Measurements from ENCODE around the gene CASP2.
"Not testable (repeated sequence)": the region's sequence is repeated elsewhere in the genome, so short reads cannot be mapped to it uniquely, and the experiment has no call there.

Gene CASP2

DNA sequence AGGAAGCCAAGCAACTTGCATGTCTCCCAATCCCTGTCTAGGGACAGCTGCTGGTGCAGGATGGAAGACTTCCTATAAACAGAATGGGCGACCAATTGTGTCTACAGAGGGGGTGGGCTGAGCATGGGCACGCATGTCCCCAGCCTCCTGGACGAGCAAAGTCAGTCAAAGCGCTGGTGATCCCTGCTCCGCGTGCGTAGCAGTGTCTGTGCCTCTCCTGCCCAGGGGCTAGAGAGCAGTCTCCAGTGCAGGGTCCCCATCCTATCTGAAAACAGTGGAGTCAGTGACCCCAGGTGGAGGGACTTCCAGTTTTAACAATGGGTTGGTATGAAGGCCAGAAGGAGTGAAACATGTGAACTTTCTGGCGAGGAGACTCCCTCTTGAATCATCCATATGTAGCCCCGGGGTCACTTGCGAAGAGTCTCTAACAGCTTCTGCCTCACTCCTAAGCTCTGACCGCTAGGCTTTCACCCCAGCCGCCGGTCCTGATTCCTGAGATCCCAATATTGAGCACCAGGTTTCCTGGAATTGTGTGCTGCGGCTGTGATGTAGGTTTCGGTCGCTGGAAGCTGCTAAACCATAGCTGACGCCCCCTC, 714 bp upstream of the CASP2 start:
- Mint-ChIP-seq H3K27me3 (no peaks in the 10 kb centered on the region), H3K9me3 (no peaks in the 10 kb centered on the region), H3K27ac (ENCODE audit: low read depth) (peak overlapping the region; percentile 87), H3K4me3 (peak overlapping the region; percentile 96), H3K36me3 (ENCODE audit: insufficient read depth) (peaks cover 24% of the 10 kb centered on the region), H3K4me1 (peaks cover 44% of the 10 kb centered on the region)
- ATAC-seq (replicated peaks; ENCODE audit: extremely low read depth, poor library complexity, severe bottlenecking): no peak
- DNase-seq (ENCODE audit: low spot score in 2 of 2): no peak

DNA sequence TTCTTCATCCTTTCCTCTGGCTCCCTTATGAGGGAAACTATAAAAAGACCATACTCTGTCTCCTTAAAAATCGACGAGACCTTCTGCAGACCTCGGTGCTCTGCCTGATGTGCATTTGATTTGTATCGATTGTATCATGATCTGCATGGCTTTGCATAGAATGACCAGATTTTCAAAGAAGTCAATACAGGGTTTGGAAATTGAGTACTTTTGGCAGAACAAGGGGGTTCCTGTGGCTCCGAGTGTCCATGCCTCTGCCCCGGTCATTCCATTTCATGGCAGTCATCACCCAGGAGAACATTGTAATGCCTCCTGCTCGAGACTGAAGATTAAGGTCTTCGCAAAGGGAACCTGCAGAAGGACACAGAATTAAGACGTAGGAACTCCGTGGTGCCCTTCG, 685 bp downstream of the CASP2 start:
- no peaks in the 10 kb centered on the region for H3K9me3 Mint-ChIP-seq

DNA sequence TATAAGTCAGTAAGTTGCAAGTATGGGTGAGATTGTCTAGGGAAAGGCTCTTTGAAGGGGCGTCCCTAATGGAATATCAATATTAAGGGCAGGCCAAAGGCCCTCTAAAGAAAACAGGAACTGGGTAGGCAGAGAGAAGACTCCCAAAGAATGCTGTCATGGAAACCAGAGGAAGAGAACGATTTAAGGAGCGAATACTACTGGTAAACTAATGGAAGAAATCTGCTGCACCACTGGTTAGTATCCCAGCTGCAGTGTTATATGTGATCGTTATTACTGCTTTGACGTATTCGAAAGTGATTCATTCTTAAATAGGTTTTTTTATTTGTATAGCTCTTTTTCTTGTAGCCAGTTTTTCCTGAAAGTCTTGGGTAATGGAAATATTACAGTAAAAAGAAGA, 1.3 kb downstream of the CASP2 start:
- peak overlapping the region; percentile 96 for H3K4me3 Mint-ChIP-seq
- DNase-seq (ENCODE audit: low spot score in 2 of 2): no peak

More for the DNA sequence above, 685 bp downstream of the CASP2 start:
- no peak for ATAC-seq (replicated peaks; ENCODE audit: extremely low read depth, poor library complexity, severe bottlenecking)
- Mint-ChIP-seq H3K27me3 (no peaks in the 10 kb centered on the region), H3K4me3 (peak overlapping the region; percentile 96), H3K27ac (ENCODE audit: low read depth) (peak overlapping the region; percentile 87), H3K4me1 (peaks cover 43% of the 10 kb centered on the region), H3K36me3 (ENCODE audit: insufficient read depth) (peaks cover 38% of the 10 kb centered on the region)
- no peak for DNase-seq (ENCODE audit: low spot score in 2 of 2)

DNA sequence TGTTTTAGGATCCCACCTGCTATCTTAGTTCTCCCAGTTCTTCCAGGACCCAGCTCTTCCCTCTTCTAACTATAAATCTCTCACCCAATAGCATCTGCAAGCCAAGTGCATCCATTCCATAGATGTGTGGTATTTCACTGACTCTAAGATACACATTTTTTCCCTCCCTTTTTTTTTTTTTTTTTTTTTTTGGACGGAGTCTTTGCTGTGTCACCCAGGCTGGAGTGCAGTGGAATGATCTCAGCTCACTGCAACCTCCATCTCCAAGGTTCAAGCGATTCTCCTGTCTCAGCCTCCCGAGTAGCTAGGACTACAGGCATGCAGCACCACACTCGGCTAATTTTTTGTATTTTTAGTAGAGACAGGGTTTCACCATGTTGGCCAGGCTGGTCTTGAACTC, 1.7 kb downstream of the CASP2 start:
- Mint-ChIP-seq H3K4me3 (peak overlapping the region; percentile 96), H3K4me1 (peaks cover 48% of the 10 kb centered on the region), H3K27ac (ENCODE audit: low read depth) (peak overlapping the region; percentile 45), H3K36me3 (ENCODE audit: insufficient read depth) (peaks cover 47% of the 10 kb centered on the region)
- H3K9me3 Mint-ChIP-seq; DNase-seq (ENCODE audit: low spot score in 2 of 2); ATAC-seq (replicated peaks; ENCODE audit: extremely low read depth, poor library complexity, severe bottlenecking); H3K27me3 Mint-ChIP-seq: not testable (repeated sequence)

More for the DNA sequence above, 1.3 kb downstream of the CASP2 start:
- ATAC-seq (replicated peaks; ENCODE audit: extremely low read depth, poor library complexity, severe bottlenecking): no peak
- H3K27ac Mint-ChIP-seq (ENCODE audit: low read depth): peak overlapping the region; percentile 87
- H3K27me3 Mint-ChIP-seq: no peaks in the 10 kb centered on the region
- no peaks in the 10 kb centered on the region for H3K9me3 Mint-ChIP-seq
- H3K36me3 Mint-ChIP-seq (ENCODE audit: insufficient read depth): peaks cover 43% of the 10 kb centered on the region
- H3K4me1 Mint-ChIP-seq: peaks cover 46% of the 10 kb centered on the region

DNA sequence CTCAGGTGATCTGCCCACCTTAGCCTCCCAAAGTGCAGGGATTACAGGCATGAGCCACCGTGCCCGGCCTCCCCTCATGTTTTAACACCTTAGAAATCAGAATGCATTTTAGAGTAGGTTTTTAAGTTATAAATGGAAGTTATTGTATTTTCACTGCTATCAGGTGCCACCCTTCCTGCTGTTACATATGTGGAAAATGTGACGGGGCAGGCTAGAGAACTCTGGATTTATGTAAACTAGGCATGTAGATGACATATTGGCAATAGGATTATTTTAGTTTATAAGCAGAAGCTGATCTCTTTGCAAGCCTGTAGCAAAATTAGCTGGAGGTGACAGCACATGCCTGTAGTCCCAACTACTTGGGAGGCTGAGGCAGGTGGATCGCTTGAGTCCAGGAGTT, 2.1 kb downstream of the CASP2 start:
- Mint-ChIP-seq H3K36me3 (ENCODE audit: insufficient read depth) (peaks cover 51% of the 10 kb centered on the region), H3K9me3 (no peaks in the 10 kb centered on the region), H3K4me3 (peak overlapping the region; percentile 96), H3K27ac (ENCODE audit: low read depth) (peak overlapping the region; percentile 45), H3K27me3 (no peaks in the 10 kb centered on the region), H3K4me1 (peaks cover 49% of the 10 kb centered on the region)
- ATAC-seq (replicated peaks; ENCODE audit: extremely low read depth, poor library complexity, severe bottlenecking): no peak
- no peak for DNase-seq (ENCODE audit: low spot score in 2 of 2)

DNA sequence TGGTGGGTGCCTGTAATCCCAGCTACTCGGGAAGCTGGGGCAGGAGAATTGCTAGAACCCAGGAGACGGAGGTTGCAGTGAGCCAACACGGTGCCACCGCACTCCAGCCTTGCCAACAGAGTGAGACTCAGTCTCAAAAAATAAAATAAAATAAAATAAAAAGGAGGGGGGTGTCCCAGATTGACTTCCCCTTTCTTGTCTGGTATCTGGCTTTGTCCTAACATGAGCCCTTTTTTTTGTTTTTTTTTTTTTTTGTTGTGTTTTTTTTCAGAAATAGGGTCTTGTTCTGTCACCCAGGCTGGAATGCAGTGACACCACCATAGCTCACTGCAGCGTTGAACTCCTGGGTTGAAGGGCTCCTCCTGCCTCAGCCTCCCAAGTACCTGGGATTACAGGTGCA, 4.7 kb downstream of the CASP2 start:
- Mint-ChIP-seq H3K4me1 (peaks cover 60% of the 10 kb centered on the region), H3K4me3 (no peak overlapping the region), H3K9me3 (no peaks in the 10 kb centered on the region), H3K27ac (ENCODE audit: low read depth) (no peak overlapping the region), H3K36me3 (ENCODE audit: insufficient read depth) (peaks cover 69% of the 10 kb centered on the region), H3K27me3 (no peaks in the 10 kb centered on the region)
- DNase-seq (ENCODE audit: low spot score in 2 of 2): no peak
- ATAC-seq (replicated peaks; ENCODE audit: extremely low read depth, poor library complexity, severe bottlenecking): no peak

DNA sequence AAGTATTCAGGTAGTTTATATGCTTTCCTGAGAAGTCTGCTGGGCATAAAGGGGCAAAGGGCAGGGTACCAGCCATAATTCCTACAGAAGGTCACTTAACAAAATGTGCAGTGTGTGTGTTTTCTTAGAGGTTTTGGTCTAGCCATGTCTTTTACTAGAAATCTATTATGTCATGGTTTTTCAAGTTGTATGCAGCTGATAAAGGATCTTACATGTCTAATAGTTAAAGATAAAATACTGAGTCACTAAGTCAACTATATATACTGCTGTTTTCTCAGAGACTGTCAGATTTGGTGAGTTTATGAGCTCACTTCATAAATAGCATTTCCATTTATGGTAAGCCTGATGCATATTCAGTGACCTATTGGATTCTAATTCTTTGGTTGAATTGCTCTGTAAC, 7.7 kb downstream of the CASP2 start:
- Mint-ChIP-seq H3K27me3 (no peaks in the 10 kb centered on the region), H3K36me3 (ENCODE audit: insufficient read depth) (peaks cover 69% of the 10 kb centered on the region), H3K4me1 (peaks cover 44% of the 10 kb centered on the region), H3K27ac (ENCODE audit: low read depth) (no peak overlapping the region), H3K9me3 (no peaks in the 10 kb centered on the region), H3K4me3 (no peak overlapping the region)
- ATAC-seq (replicated peaks; ENCODE audit: extremely low read depth, poor library complexity, severe bottlenecking) (no peak), DNase-seq (ENCODE audit: low spot score in 2 of 2) (no peak)

DNA sequence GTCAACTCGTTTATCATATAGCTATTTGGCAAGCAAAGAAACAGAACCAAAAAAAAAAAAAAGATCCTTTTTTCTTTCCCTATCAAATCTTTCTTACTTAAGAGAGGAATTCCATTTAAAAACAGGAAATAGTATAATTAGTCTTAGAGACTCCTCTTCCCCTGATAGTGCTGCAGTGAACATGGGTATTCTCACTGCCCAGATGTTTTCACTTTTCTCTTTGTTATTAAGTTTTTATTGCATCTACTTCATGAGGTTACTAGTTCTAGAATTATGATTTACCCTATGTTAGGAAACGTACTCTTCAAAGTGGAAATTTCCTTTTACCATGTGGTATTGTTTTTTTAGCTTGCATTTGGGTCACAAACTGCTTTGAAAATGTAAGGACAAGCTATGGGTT, 8.5 kb downstream of the CASP2 start:
- Mint-ChIP-seq H3K4me1 (peaks cover 35% of the 10 kb centered on the region), H3K27ac (ENCODE audit: low read depth) (no peak overlapping the region), H3K36me3 (ENCODE audit: insufficient read depth) (peaks cover 68% of the 10 kb centered on the region), H3K9me3 (no peaks in the 10 kb centered on the region), H3K4me3 (no peak overlapping the region), H3K27me3 (no peaks in the 10 kb centered on the region)
- DNase-seq (ENCODE audit: low spot score in 2 of 2): no peak
- no peak for ATAC-seq (replicated peaks; ENCODE audit: extremely low read depth, poor library complexity, severe bottlenecking)

DNA sequence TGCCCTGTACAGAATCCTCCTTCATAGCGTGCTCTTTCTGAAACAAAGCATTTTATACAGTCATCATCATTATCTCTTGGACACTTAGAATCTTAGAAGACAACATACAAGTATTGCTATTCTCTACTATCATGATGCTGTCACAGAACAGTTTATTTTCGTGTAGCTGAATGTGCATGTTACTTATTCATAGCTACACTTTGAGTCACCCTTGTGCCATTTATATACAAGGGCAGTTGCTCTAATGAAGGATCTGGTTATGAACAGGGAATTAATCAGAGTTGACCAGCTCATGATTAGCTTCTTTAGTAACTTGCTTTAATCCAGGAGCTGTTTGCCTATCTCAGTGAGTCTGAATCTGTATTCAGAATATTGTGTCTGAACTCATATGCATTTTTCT, 11.2 kb downstream of the CASP2 start:
- ATAC-seq (replicated peaks; ENCODE audit: extremely low read depth, poor library complexity, severe bottlenecking) (no peak), DNase-seq (ENCODE audit: low spot score in 2 of 2) (no peak)
- no peaks in the 10 kb centered on the region for H3K27me3 Mint-ChIP-seq
- H3K9me3 Mint-ChIP-seq: no peaks in the 10 kb centered on the region
- peaks cover 62% of the 10 kb centered on the region for H3K36me3 Mint-ChIP-seq (ENCODE audit: insufficient read depth)
- H3K27ac Mint-ChIP-seq (ENCODE audit: low read depth): no peak overlapping the region
- H3K4me1 Mint-ChIP-seq: peaks cover 28% of the 10 kb centered on the region
- no peak overlapping the region for H3K4me3 Mint-ChIP-seq

DNA sequence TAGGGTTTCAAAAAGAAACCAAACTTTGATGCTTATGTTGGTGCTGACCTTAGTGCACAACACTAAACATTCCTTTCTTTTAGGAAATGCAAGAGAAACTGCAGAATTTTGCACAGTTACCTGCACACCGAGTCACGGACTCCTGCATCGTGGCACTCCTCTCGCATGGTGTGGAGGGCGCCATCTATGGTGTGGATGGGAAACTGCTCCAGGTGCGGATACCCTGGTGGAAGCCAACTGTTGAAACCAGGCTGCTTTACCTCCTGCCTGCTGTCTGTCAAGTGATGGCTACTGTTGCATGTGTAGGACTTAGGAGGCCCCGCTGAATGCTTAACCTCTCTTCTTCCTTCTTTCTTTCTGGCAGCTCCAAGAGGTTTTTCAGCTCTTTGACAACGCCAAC, 11.7 kb downstream of the CASP2 start:
- ATAC-seq (replicated peaks; ENCODE audit: extremely low read depth, poor library complexity, severe bottlenecking) (peak; percentile 78), DNase-seq (ENCODE audit: low spot score in 2 of 2) (peak; percentile 43 to 45)
- Mint-ChIP-seq H3K4me1 (peaks cover 24% of the 10 kb centered on the region), H3K9me3 (no peaks in the 10 kb centered on the region), H3K36me3 (ENCODE audit: insufficient read depth) (peaks cover 62% of the 10 kb centered on the region), H3K4me3 (no peak overlapping the region), H3K27me3 (no peaks in the 10 kb centered on the region), H3K27ac (ENCODE audit: low read depth) (no peak overlapping the region)

DNA sequence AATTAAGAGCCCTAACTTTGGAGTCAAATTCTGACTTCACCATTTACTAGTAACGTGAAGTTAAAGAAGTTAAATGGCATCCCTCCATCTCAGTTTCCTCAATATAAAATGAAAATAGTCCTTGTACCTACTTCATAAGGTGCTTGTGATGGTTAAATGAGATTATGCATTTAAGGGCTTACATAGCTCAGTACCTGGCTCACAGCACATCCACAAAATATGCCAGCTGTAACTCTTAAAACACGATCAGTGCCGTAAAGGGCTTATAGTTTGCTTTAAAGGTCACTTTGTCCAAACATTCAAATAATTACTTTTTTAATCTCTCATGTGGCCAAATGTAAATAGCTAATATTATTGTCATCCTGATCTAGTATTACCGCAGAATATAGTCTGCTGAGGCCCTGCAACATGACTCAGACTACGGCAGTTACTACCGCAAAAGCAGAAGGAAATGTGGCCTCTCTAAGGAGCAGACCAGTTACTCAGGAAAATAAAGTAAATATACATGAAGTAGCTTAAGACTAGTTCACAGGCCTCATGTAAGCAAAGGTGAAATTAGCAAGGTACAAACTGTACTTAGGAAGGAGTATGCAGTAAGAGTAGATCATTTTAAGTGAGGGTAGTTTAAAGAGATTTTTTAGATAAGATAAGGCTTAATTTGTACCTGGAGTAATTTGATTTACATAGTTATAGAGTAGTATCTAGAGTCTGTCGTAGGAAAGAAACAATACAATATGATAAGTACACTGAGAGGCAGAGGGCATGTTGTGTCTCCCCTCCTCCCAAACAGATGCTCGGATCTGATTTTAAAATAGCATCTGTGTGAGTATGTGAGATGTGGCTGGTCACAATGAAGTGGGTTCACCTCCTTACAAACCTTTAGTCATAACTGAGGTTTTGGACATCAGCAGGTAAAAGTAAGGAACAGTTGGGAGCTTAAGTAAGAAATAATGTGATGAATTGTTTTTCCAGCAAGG, 13.1 kb downstream of the CASP2 start:
- no peaks in the 10 kb centered on the region for H3K9me3 Mint-ChIP-seq
- H3K27me3 Mint-ChIP-seq: no peaks in the 10 kb centered on the region
- peak overlapping the region; percentile 29 for H3K27ac Mint-ChIP-seq (ENCODE audit: low read depth)
- H3K4me1 Mint-ChIP-seq: peaks cover 25% of the 10 kb centered on the region
- H3K36me3 Mint-ChIP-seq (ENCODE audit: insufficient read depth): peaks cover 60% of the 10 kb centered on the region
- no peak for DNase-seq (ENCODE audit: low spot score in 2 of 2)
- no peak for ATAC-seq (replicated peaks; ENCODE audit: extremely low read depth, poor library complexity, severe bottlenecking)
- no peak overlapping the region for H3K4me3 Mint-ChIP-seq

DNA sequence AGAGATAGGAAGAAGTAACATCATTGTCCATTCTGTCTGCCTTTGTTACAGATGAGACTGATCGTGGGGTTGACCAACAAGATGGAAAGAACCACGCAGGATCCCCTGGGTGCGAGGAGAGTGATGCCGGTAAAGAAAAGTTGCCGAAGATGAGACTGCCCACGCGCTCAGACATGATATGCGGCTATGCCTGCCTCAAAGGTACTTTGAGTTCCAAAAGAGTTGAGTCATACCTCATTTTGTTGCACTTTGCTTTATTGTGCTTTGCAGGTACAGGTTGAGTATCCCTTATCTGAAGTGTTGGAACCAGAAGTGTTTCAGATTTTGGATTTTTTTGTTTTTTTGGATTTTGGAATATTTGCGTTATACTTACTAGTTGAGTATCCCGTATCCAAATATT, 15.6 kb downstream of the CASP2 start:
- no peak for DNase-seq (ENCODE audit: low spot score in 2 of 2)
- ATAC-seq (replicated peaks; ENCODE audit: extremely low read depth, poor library complexity, severe bottlenecking): no peak
- Mint-ChIP-seq H3K36me3 (ENCODE audit: insufficient read depth) (peaks cover 54% of the 10 kb centered on the region), H3K27ac (ENCODE audit: low read depth) (no peak overlapping the region), H3K27me3 (no peaks in the 10 kb centered on the region), H3K4me1 (peaks cover 28% of the 10 kb centered on the region), H3K4me3 (no peak overlapping the region), H3K9me3 (no peaks in the 10 kb centered on the region)

DNA sequence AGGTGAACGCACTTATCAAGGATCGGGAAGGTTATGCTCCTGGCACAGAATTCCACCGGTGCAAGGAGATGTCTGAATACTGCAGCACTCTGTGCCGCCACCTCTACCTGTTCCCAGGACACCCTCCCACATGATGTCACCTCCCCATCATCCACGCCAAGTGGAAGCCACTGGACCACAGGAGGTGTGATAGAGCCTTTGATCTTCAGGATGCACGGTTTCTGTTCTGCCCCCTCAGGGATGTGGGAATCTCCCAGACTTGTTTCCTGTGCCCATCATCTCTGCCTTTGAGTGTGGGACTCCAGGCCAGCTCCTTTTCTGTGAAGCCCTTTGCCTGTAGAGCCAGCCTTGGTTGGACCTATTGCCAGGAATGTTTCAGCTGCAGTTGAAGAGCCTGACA, 16.8 kb downstream of the CASP2 start:
- Mint-ChIP-seq H3K4me3 (no peak overlapping the region), H3K27ac (ENCODE audit: low read depth) (peak overlapping the region; percentile 21), H3K9me3 (no peaks in the 10 kb centered on the region), H3K27me3 (no peaks in the 10 kb centered on the region), H3K36me3 (ENCODE audit: insufficient read depth) (peaks cover 51% of the 10 kb centered on the region), H3K4me1 (peaks cover 21% of the 10 kb centered on the region)
- DNase-seq (ENCODE audit: low spot score in 2 of 2): no peak
- no peak for ATAC-seq (replicated peaks; ENCODE audit: extremely low read depth, poor library complexity, severe bottlenecking)
